ENCODE data around the gene TRIM33. TPM values are rescaled to one million over a fixed set of nuclear protein-coding genes. Genes with fewer than 3 reads are reported as not detected.

Gene TRIM33
- polyA plus RNA-seq (2013) = 29.4 TPM

- DNase-seq = peak; percentile 96 to 98 (median 98)
- Histone ChIP-seq H3K27ac (ENCODE audit: insufficient read depth in 1 of 2, low read depth in 1 of 2, low read length in 2 of 2, poor library complexity in 1 of 2, severe bottlenecking in 2 of 2) (peak within 1 kb of the TSS; percentile 93 to 98), H3K36me3 (ENCODE audit: control insufficient read depth in 4 of 4, insufficient read depth in 4 of 4, low read length in 3 of 4) (peaks cover 0 to 9% (median 1%) of the 10 kb centered on the region in 4 experiments), H3K4me1 (ENCODE audit: control extremely low read depth in 1 of 4, control insufficient read depth in 4 of 4, insufficient read depth in 4 of 4, low read length in 3 of 4) (peaks cover 9 to 38% (median 27%) of the 10 kb centered on the region in 4 experiments), H3K27me3 (replicated peaks in 2 of 5; ENCODE audit: control insufficient read depth in 4 of 5, insufficient read depth in 5 of 5, low read length in 4 of 5) (no peaks in the 10 kb centered on the region), H3K9me3 (ENCODE audit: control extremely low read depth in 1 of 5, control insufficient read depth in 4 of 5, insufficient read depth in 2 of 5, low read depth in 1 of 5, low read length in 4 of 5) (no peaks in the 10 kb centered on the region), H3K4me3 (ENCODE audit: control insufficient read depth in 1 of 7, extremely low read depth in 1 of 7, insufficient read depth in 4 of 7, low read depth in 2 of 7, low read length in 6 of 7) (peak within 1 kb of the TSS; percentile 80 to 98 (median 91))
- ChIA-PET POLR2A (interaction anchor here (0.9 to 1.1 kb wide), 2 partner anchors 9 to 134 kb away, joined by 4 to 6 read pairs; no protein-coding TSS in a partner anchor), CTCF (interaction anchor here (1.1 to 1.4 kb wide), 3 partner anchors 34 to 83 kb away, joined by 3 to 4 read pairs (median 3); no protein-coding TSS in a partner anchor)
- WGBS (ENCODE audit: insufficient coverage) = under 1% methylated on average over 84 of the region's 90 CpGs
These were observed at the start of gene TRIM33 for GRCh38 chr1:114511032-114511785. Gene TRIM33, minus strand, starts transcription at chr1:114511203. Its CDS starts 127 bp downstream, at chr1:114511076.

- 70% methylated on average over 2 of the region's 3 CpGs for WGBS (ENCODE audit: insufficient coverage)
- Histone ChIP-seq H3K27me3 (replicated peaks in 2 of 5; ENCODE audit: control insufficient read depth in 4 of 5, insufficient read depth in 5 of 5, low read length in 4 of 5) (no peaks in the 10 kb centered on the region), H3K4me3 (ENCODE audit: control insufficient read depth in 1 of 7, extremely low read depth in 1 of 7, insufficient read depth in 4 of 7, low read depth in 2 of 7, low read length in 6 of 7) (no peak overlapping the region), H3K4me1 (ENCODE audit: control extremely low read depth in 1 of 4, control insufficient read depth in 4 of 4, insufficient read depth in 4 of 4, low read length in 3 of 4) (peaks cover 4 to 25% (median 9%) of the 10 kb centered on the region in 4 experiments), H3K36me3 (ENCODE audit: control insufficient read depth in 4 of 4, insufficient read depth in 4 of 4, low read length in 3 of 4) (no peaks in the 10 kb centered on the region), H3K27ac (ENCODE audit: insufficient read depth in 1 of 2, low read depth in 1 of 2, low read length in 2 of 2, poor library complexity in 1 of 2, severe bottlenecking in 2 of 2) (no peak overlapping the region), H3K9me3 (ENCODE audit: control extremely low read depth in 1 of 5, control insufficient read depth in 4 of 5, insufficient read depth in 2 of 5, low read depth in 1 of 5, low read length in 4 of 5) (no peaks in the 10 kb centered on the region)
- ChIA-PET CTCF (interaction anchor here (0.6 to 1.8 kb wide), 12 partner anchors 9 to 482 kb away, joined by 3 to 11 read pairs (median 4); partner anchors contain the start of gene BCAS2), POLR2A (interaction anchor here (0.7 kb wide), 1 partner anchor 105 kb away, joined by 7 read pairs; no protein-coding TSS in a partner anchor)
- peak in 2 of 3 donors; percentile 33 to 45 for DNase-seq
These were observed 48.4 kb upstream of the TRIM33 start for GRCh38 chr1:114559356-114559755.

- no CpG with 5 or more reads among the region's 1 CpG for WGBS (ENCODE audit: insufficient coverage)
- peak; percentile 16 to 38 (median 32) for DNase-seq
- H3K9me3 ChIP-seq (ENCODE audit: control extremely low read depth in 1 of 5, control insufficient read depth in 4 of 5, insufficient read depth in 2 of 5, low read depth in 1 of 5, low read length in 4 of 5) = no peaks in the 10 kb centered on the region
- ChIA-PET CTCF (interaction anchor here (1.1 to 1.8 kb wide), 3 partner anchors 23 to 210 kb away, joined by 3 to 11 read pairs (median 6); partner anchors contain the start of gene BCAS2), POLR2A (interaction anchor here (0.6 kb wide), 1 partner anchor 10 kb away, joined by 3 read pairs; no protein-coding TSS in a partner anchor)
- H3K4me3 ChIP-seq (ENCODE audit: control insufficient read depth in 1 of 7, extremely low read depth in 1 of 7, insufficient read depth in 4 of 7, low read depth in 2 of 7, low read length in 6 of 7) = no peak overlapping the region
- H3K27ac ChIP-seq (ENCODE audit: insufficient read depth in 1 of 2, low read depth in 1 of 2, low read length in 2 of 2, poor library complexity in 1 of 2, severe bottlenecking in 2 of 2) = no peak overlapping the region
- peaks cover 4 to 25% (median 9%) of the 10 kb centered on the region in 4 experiments for H3K4me1 ChIP-seq (ENCODE audit: control extremely low read depth in 1 of 4, control insufficient read depth in 4 of 4, insufficient read depth in 4 of 4, low read length in 3 of 4)
- no peaks in the 10 kb centered on the region for H3K27me3 ChIP-seq (replicated peaks in 2 of 5; ENCODE audit: control insufficient read depth in 4 of 5, insufficient read depth in 5 of 5, low read length in 4 of 5)
- no peaks in the 10 kb centered on the region for H3K36me3 ChIP-seq (ENCODE audit: control insufficient read depth in 4 of 4, insufficient read depth in 4 of 4, low read length in 3 of 4)
These were observed 47.5 kb upstream of the TRIM33 start for GRCh38 chr1:114558544-114558943.

- Histone ChIP-seq H3K4me1 (ENCODE audit: control extremely low read depth in 1 of 4, control insufficient read depth in 4 of 4, insufficient read depth in 4 of 4, low read length in 3 of 4) (peaks cover 0 to 7% (median 0%) of the 10 kb centered on the region in 4 experiments), H3K36me3 (ENCODE audit: control insufficient read depth in 4 of 4, insufficient read depth in 4 of 4, low read length in 3 of 4) (no peaks in the 10 kb centered on the region), H3K27ac (ENCODE audit: insufficient read depth in 1 of 2, low read depth in 1 of 2, low read length in 2 of 2, poor library complexity in 1 of 2, severe bottlenecking in 2 of 2) (no peak overlapping the region), H3K4me3 (ENCODE audit: control insufficient read depth in 1 of 7, extremely low read depth in 1 of 7, insufficient read depth in 4 of 7, low read depth in 2 of 7, low read length in 6 of 7) (no peak overlapping the region), H3K9me3 (ENCODE audit: control extremely low read depth in 1 of 5, control insufficient read depth in 4 of 5, insufficient read depth in 2 of 5, low read depth in 1 of 5, low read length in 4 of 5) (peaks cover 0 to 2% (median 0%) of the 10 kb centered on the region in 5 experiments), H3K27me3 (replicated peaks in 2 of 5; ENCODE audit: control insufficient read depth in 4 of 5, insufficient read depth in 5 of 5, low read length in 4 of 5) (no peaks in the 10 kb centered on the region)
- POLR2A ChIA-PET = no interaction called here
- DNase-seq = no peak
- WGBS (ENCODE audit: insufficient coverage) = 100% methylated on average over 2 of the region's 2 CpGs
- CTCF ChIA-PET = interaction anchor here (0.7 to 0.9 kb wide), 2 partner anchors 42 to 128 kb away, joined by 3 to 4 read pairs; no protein-coding TSS in a partner anchor
These were observed 43.6 kb upstream of the TRIM33 start for GRCh38 chr1:114554577-114554976.

- POLR2A ChIA-PET = interaction anchor here (0.6 kb wide), 1 partner anchor 152 kb away, joined by 3 read pairs; no protein-coding TSS in a partner anchor
- CTCF ChIA-PET = interaction anchor here (1.2 kb wide), 1 partner anchor 14 kb away, joined by 3 read pairs; no protein-coding TSS in a partner anchor
These were observed 41.2 kb upstream of the TRIM33 start for GRCh38 chr1:114552106-114552639.

GRCh38 chr1:114551400-114551799, 40.4 kb upstream of the TRIM33 start:
- ChIA-PET CTCF (no interaction called here), POLR2A (interaction anchor here (0.6 kb wide), 1 partner anchor 72 kb away, joined by 3 read pairs; no protein-coding TSS in a partner anchor)
- WGBS (ENCODE audit: insufficient coverage) = 100% methylated on average over 2 of the region's 4 CpGs
- Histone ChIP-seq H3K27ac (ENCODE audit: insufficient read depth in 1 of 2, low read depth in 1 of 2, low read length in 2 of 2, poor library complexity in 1 of 2, severe bottlenecking in 2 of 2) (no peak overlapping the region), H3K36me3 (ENCODE audit: control insufficient read depth in 4 of 4, insufficient read depth in 4 of 4, low read length in 3 of 4) (no peaks in the 10 kb centered on the region), H3K9me3 (ENCODE audit: control extremely low read depth in 1 of 5, control insufficient read depth in 4 of 5, insufficient read depth in 2 of 5, low read depth in 1 of 5, low read length in 4 of 5) (peaks cover 0 to 2% (median 0%) of the 10 kb centered on the region in 5 experiments), H3K4me1 (ENCODE audit: control extremely low read depth in 1 of 4, control insufficient read depth in 4 of 4, insufficient read depth in 4 of 4, low read length in 3 of 4) (no peaks in the 10 kb centered on the region), H3K27me3 (replicated peaks in 2 of 5; ENCODE audit: control insufficient read depth in 4 of 5, insufficient read depth in 5 of 5, low read length in 4 of 5) (no peaks in the 10 kb centered on the region), H3K4me3 (ENCODE audit: control insufficient read depth in 1 of 7, extremely low read depth in 1 of 7, insufficient read depth in 4 of 7, low read depth in 2 of 7, low read length in 6 of 7) (no peak overlapping the region)
- no peak for DNase-seq

More at GRCh38 chr1:114552106-114552639, 41.2 kb upstream of the TRIM33 start:
- Histone ChIP-seq H3K36me3 (ENCODE audit: control insufficient read depth in 4 of 4, insufficient read depth in 4 of 4, low read length in 3 of 4) (no peaks in the 10 kb centered on the region), H3K9me3 (ENCODE audit: control extremely low read depth in 1 of 5, control insufficient read depth in 4 of 5, insufficient read depth in 2 of 5, low read depth in 1 of 5, low read length in 4 of 5) (peaks cover 0 to 2% (median 0%) of the 10 kb centered on the region in 5 experiments), H3K4me3 (ENCODE audit: control insufficient read depth in 1 of 7, extremely low read depth in 1 of 7, insufficient read depth in 4 of 7, low read depth in 2 of 7, low read length in 6 of 7) (no peak overlapping the region), H3K27ac (ENCODE audit: insufficient read depth in 1 of 2, low read depth in 1 of 2, low read length in 2 of 2, poor library complexity in 1 of 2, severe bottlenecking in 2 of 2) (no peak overlapping the region), H3K4me1 (ENCODE audit: control extremely low read depth in 1 of 4, control insufficient read depth in 4 of 4, insufficient read depth in 4 of 4, low read length in 3 of 4) (no peaks in the 10 kb centered on the region), H3K27me3 (replicated peaks in 2 of 5; ENCODE audit: control insufficient read depth in 4 of 5, insufficient read depth in 5 of 5, low read length in 4 of 5) (no peaks in the 10 kb centered on the region)
- no peak for DNase-seq
- 100% methylated on average over 3 of the region's 7 CpGs for WGBS (ENCODE audit: insufficient coverage)

Measured in common myeloid progenitor, CD34-positive (primary cell).